Lung (tissue), 16 donors: ENCODE data around the gene ST8SIA1. TPM values are rescaled to one million over a fixed set of nuclear protein-coding genes. Genes with fewer than 3 reads are reported as not detected.
"Not testable (repeated sequence)": the region's sequence is repeated elsewhere in the genome, so short reads cannot be mapped to it uniquely, and the experiment has no call there.

Source experiments
- ATAC-seq: fragments of 200-7000 bp; cut with Tn5 transposase; one replicate; pipeline ENCODE4 v1.9.1; 2020; ENCODE audit warnings: moderate number of reproducible peaks; ENCODE audit not compliant: insufficient read depth, low FRiP score
- DNase-seq, 3 donors: peaks; one replicate each; pipeline ENCODE4 v3.0.0-alpha.2; 2013 to 2017
- H3K27ac ChIP-seq, 2 donors: one replicate each; pipeline ENCODE4 v1.5.1; 2013; ENCODE audit warnings: mild to moderate bottlenecking in 2 of 2, moderate library complexity in 2 of 2, control low read depth in 1 of 2, inconsistent platforms in 1 of 2, low read depth in 1 of 2, low read length in 1 of 2
- H3K27me3 ChIP-seq, 3 donors: one replicate each; pipeline ENCODE4 v1.5.1; 2013; ENCODE audit warnings: low read length in 2 of 3; ENCODE audit not compliant: control insufficient read depth in 3 of 3, insufficient read depth in 3 of 3
- H3K36me3 ChIP-seq, 4 donors: one replicate each; pipeline ENCODE4 v1.5.1; 2013; ENCODE audit warnings: low read length in 4 of 4, mild to moderate bottlenecking in 1 of 4, moderate library complexity in 1 of 4; ENCODE audit not compliant: control insufficient read depth in 4 of 4, insufficient read depth in 4 of 4
- H3K4me1 ChIP-seq, 5 donors: one replicate each; pipeline ENCODE4 v1.5.1; 2013; ENCODE audit warnings: low read length in 5 of 5, mild to moderate bottlenecking in 2 of 5, moderate library complexity in 1 of 5; ENCODE audit not compliant: control insufficient read depth in 5 of 5, insufficient read depth in 5 of 5
- H3K4me3 ChIP-seq: one replicate; pipeline ENCODE4 v1.5.1; 2013; ENCODE audit warnings: mild to moderate bottlenecking, control low read depth, moderate library complexity
- H3K9ac ChIP-seq, 2 donors: one replicate each; pipeline ENCODE4 v1.5.1; 2013; ENCODE audit warnings: low read length in 2 of 2, control low read depth in 1 of 2; ENCODE audit not compliant: insufficient read depth in 1 of 2
- H3K9me3 ChIP-seq, 4 donors: one replicate each; pipeline ENCODE4 v1.5.1; 2013; ENCODE audit warnings: low read length in 3 of 4, mild to moderate bottlenecking in 1 of 4, moderate library complexity in 1 of 4; ENCODE audit not compliant: control insufficient read depth in 4 of 4, insufficient read depth in 3 of 4
- WGBS, 2 donors: extraction: QIAGEN DNeasy Blood & Tissue Kit; methylation state at CpG; one replicate each; pipeline ENCODE4 v1.1.7; 2013; 5-methylcytosine and 5-hydroxymethylcytosine counted together
- long read RNA-seq, 5 donors: transcript quantifications; one replicate each; lab custom pipeline, GENCODE V29; 2026
- polyA plus RNA-seq, 2 donors: library from polyadenylated mRNA; stranded (reverse); fragments of 200-250 nt; gene quantifications; one replicate each; pipeline ENCODE4 v1.2.1, GENCODE V29; 2013
- total RNA-seq, 2 donors: library from RNA; depleted of rRNA in 1 of 2; stranded (reverse); fragments of >200 nt in 1 of 2; gene quantifications; one replicate each; pipeline ENCODE4 v1.2.1, GENCODE V29; 2014 to 2021
- TF ChIP-seq, protein P1 (sequence below): IDR thresholded peaks from 2 replicates; pipeline ENCODE4 v1.5.1; 2012; ENCODE audit warnings: mild to moderate bottlenecking; ENCODE audit errors: control extremely low read depth, extremely low read depth
- donor health status: control.
- donor health status: control.
- donor health status: Bipolar disorder and iron deficiency.
- donor health status: healthy.
- donor health status: DM: yes; HTN: yes; CAD: no.

The ST8SIA1 gene, protein sequence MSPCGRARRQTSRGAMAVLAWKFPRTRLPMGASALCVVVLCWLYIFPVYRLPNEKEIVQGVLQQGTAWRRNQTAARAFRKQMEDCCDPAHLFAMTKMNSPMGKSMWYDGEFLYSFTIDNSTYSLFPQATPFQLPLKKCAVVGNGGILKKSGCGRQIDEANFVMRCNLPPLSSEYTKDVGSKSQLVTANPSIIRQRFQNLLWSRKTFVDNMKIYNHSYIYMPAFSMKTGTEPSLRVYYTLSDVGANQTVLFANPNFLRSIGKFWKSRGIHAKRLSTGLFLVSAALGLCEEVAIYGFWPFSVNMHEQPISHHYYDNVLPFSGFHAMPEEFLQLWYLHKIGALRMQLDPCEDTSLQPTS
- total RNA-seq (10 to 100 TPM in 1 of 2 donors, 1 to 10 TPM in 1; 5.3 to 20.9 TPM), polyA plus RNA-seq (1 to 10 TPM; 1.2 to 1.7 TPM)
- long read RNA-seq, donor 1, full-length matches to known transcripts = 1 of 35 reads
- long read RNA-seq, donor 1, partial matches to known transcripts = 15 of 35 reads
- long read RNA-seq, donor 1, other reads (novel, unspliced or antisense) = 19 of 35 reads
- long read RNA-seq, donor 2, full-length matches to known transcripts = 3 of 33 reads
- long read RNA-seq, donor 2, partial matches to known transcripts = 20 of 33 reads
- long read RNA-seq, donor 2, other reads (novel, unspliced or antisense) = 10 of 33 reads
- long read RNA-seq, donor 3, full-length matches to known transcripts = 2 of 2 reads
- long read RNA-seq, donor 3, partial matches to known transcripts = 0 of 2 reads
- long read RNA-seq, donor 3, other reads (novel, unspliced or antisense) = 0 of 2 reads
- long read RNA-seq, donor 4 = 0 reads
- long read RNA-seq, donor 5, partial matches to known transcripts = 0 of 3 reads
- long read RNA-seq, donor 5, other reads (novel, unspliced or antisense) = 0 of 3 reads

GRCh38 chr12:22334410-22335100 lies at the start of gene ST8SIA1:
Gene ST8SIA1, minus strand, starts transcription at chr12:22334707. Its CDS starts 475 bp downstream, at chr12:22334232.
- Histone ChIP-seq H3K9ac (peak within 1 kb of the TSS in 1 of 2 donors; percentile 81), H3K36me3 (no peaks in the 10 kb centered on the region), H3K4me3 (peak within 1 kb of the TSS; percentile 46), H3K27me3 (peaks cover 0 to 16% (median 0%) of the 10 kb centered on the region in 3 donors), H3K4me1 (peaks cover 0 to 33% (median 8%) of the 10 kb centered on the region in 5 donors), H3K9me3 (no peaks in the 10 kb centered on the region), H3K27ac (peak within 1 kb of the TSS in 1 of 2 donors; percentile 83)
- TF ChIP-seq, protein P1, sequence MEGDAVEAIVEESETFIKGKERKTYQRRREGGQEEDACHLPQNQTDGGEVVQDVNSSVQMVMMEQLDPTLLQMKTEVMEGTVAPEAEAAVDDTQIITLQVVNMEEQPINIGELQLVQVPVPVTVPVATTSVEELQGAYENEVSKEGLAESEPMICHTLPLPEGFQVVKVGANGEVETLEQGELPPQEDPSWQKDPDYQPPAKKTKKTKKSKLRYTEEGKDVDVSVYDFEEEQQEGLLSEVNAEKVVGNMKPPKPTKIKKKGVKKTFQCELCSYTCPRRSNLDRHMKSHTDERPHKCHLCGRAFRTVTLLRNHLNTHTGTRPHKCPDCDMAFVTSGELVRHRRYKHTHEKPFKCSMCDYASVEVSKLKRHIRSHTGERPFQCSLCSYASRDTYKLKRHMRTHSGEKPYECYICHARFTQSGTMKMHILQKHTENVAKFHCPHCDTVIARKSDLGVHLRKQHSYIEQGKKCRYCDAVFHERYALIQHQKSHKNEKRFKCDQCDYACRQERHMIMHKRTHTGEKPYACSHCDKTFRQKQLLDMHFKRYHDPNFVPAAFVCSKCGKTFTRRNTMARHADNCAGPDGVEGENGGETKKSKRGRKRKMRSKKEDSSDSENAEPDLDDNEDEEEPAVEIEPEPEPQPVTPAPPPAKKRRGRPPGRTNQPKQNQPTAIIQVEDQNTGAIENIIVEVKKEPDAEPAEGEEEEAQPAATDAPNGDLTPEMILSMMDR = no peak
- DNase-seq = peak; percentile 66 to 76 (median 67)
- peak; percentile 35 for ATAC-seq
- WGBS, 2 donors = 0 to 1% methylated on average over 50 to 70 of the region's 70 CpGs

- ATAC-seq (no peak), DNase-seq (no peak)
- Histone ChIP-seq H3K36me3 (no peaks in the 10 kb centered on the region), H3K27ac (no peak overlapping the region), H3K4me1 (no peaks in the 10 kb centered on the region), H3K4me3 (no peak overlapping the region), H3K27me3 (no peaks in the 10 kb centered on the region), H3K9ac (no peak overlapping the region), H3K9me3 (no peaks in the 10 kb centered on the region)
- TF ChIP-seq, protein P1 = no peak
- WGBS, 2 donors = 39 to 62% methylated on average over 3 of the region's 3 CpGs
Measured at GRCh38 chr12:22380031-22380430, 45.5 kb upstream of the ST8SIA1 start.

DNA sequence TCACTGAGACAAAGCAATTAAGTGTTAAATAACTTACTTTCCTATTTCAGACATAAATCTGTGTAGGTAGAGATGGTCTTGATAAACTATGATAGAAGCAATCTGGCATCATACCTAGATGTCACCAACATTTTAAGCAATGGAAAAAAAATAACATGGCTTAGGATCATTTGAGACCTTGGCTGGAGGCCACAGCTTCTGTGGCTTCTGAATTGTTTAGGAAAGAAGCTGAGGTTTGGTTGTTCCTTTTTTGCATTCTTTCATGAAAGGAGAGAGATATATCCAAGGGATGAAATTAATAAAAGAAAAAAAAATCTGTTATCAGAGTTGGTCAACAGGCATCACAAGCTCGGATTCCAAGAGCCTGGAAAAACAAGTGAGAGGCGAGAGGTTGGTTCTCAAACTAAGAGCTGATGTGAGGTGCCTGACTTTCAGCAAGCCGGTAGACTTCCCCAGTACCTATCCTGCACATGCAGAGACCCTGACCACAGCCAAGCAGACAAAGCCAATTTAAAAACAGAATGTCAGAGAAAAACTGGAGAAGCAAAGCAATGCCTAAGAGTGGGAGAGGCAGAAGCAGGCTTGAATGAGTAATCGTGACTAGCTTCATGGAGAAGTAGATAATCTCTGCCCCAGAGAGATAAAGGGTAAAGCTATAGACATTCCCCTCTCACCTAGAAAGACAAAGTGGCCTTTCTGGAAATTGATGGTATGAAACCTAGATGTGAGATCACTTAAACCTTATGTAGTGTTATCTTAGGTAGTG lies 43.4 kb upstream of the ST8SIA1 start:
- no peak overlapping the region for H3K9ac ChIP-seq
- TF ChIP-seq, protein P1 = no peak
- H3K4me1 ChIP-seq = no peaks in the 10 kb centered on the region
- H3K9me3 ChIP-seq = no peaks in the 10 kb centered on the region
- 23 to 62% methylated on average over 4 of the region's 4 CpGs for WGBS, 2 donors
- no peaks in the 10 kb centered on the region for H3K27me3 ChIP-seq
- H3K4me3 ChIP-seq = no peak overlapping the region
- DNase-seq (peak in 1 of 3 donors; percentile 8), ATAC-seq (no peak)
- H3K27ac ChIP-seq = no peak overlapping the region
- no peaks in the 10 kb centered on the region for H3K36me3 ChIP-seq

- not testable (repeated sequence) for H3K9me3 ChIP-seq, H3K36me3 ChIP-seq, H3K4me1 ChIP-seq, ATAC-seq, H3K9ac ChIP-seq, H3K4me3 ChIP-seq, H3K27ac ChIP-seq, H3K27me3 ChIP-seq, DNase-seq
- 95 to 97% methylated on average over 37 to 44 of the region's 44 CpGs for WGBS, 2 donors
Measured at GRCh38 chr12:22376596-22377150, 42.2 kb upstream of the ST8SIA1 start.
